Neural cell (in vitro differentiated cells): ENCODE measurements around the gene SERGEF. TPM values are rescaled to one million over a fixed set of nuclear protein-coding genes. Genes with fewer than 3 reads are reported as not detected.

Experiments used
- H2AFZ ChIP-seq: fragments of 200-600, 300-800 bp; sonication (generic), shearing (Covaris generic); 2 replicates; pipeline ENCODE4 v1.6.0; 2014; ENCODE audit warnings: low read depth, mild to moderate bottlenecking, antibody characterized with exemption, low read length, moderate library complexity
- H3F3A ChIP-seq: fragments of 200-600 bp; shearing (Covaris generic); 2 replicates; pipeline ENCODE4 v1.6.1; 2016; ENCODE audit warnings: mild to moderate bottlenecking, moderate library complexity, mixed read lengths, antibody characterized with exemption, low read length; ENCODE audit not compliant: insufficient read depth, poor library complexity, severe bottlenecking
- H3K27ac ChIP-seq: fragments of 200-600, 300-800 bp; sonication (generic), shearing (Covaris generic); 2 replicates; pipeline ENCODE4 v1.5.1; 2014; ENCODE audit warnings: mild to moderate bottlenecking, low read length, moderate library complexity
- H3K27me3 ChIP-seq: fragments of 300-800, 200-600 bp; sonication (generic), shearing (Covaris generic); 2 replicates; pipeline ENCODE4 v1.6.0; 2014; ENCODE audit warnings: mild to moderate bottlenecking, low read depth, low read length, moderate library complexity; ENCODE audit not compliant: insufficient read depth
- H3K36me3 ChIP-seq: fragments of 300-800, 200-600 bp; sonication (generic), shearing (Covaris generic); 2 replicates; pipeline ENCODE4 v1.5.1; 2014; ENCODE audit warnings: mild to moderate bottlenecking, antibody characterized with exemption, low read length, moderate library complexity; ENCODE audit not compliant: insufficient read depth
- H3K4me2 ChIP-seq: fragments of 300-800, 200-600 bp; sonication (generic), shearing (Covaris generic); 2 replicates; pipeline ENCODE4 v1.6.0; 2014; ENCODE audit warnings: mild to moderate bottlenecking, low read length
- H3K4me3 ChIP-seq: fragments of 300-800, 200-600 bp; sonication (generic), shearing (Covaris generic); 2 replicates; pipeline ENCODE4 v1.5.1; 2014; ENCODE audit warnings: mild to moderate bottlenecking, low read length, moderate library complexity
- H3K79me2 ChIP-seq: fragments of 200-600 bp; shearing (Covaris generic); replicated peaks from 2 replicates; pipeline ENCODE4 v1.6.0; 2014; ENCODE audit warnings: mild to moderate bottlenecking, low read length, moderate library complexity; ENCODE audit not compliant: insufficient read depth
- H3K9ac ChIP-seq: fragments of 300-800, 200-600 bp; sonication (generic), shearing (Covaris generic); 2 replicates; pipeline ENCODE4 v1.6.1; 2016; ENCODE audit warnings: mild to moderate bottlenecking, low read length, mixed read lengths
- H3K9me2 ChIP-seq: fragments of 200-600 bp; shearing (Covaris generic); 2 replicates; pipeline ENCODE4 v1.6.1; 2016; ENCODE audit warnings: mild to moderate bottlenecking, low read length, mixed read lengths; ENCODE audit not compliant: insufficient read depth
- H3K9me3 ChIP-seq: fragments of 200-600, 300-800 bp; sonication (generic), shearing (Covaris generic); 2 replicates; pipeline ENCODE4 v1.6.1; 2016; ENCODE audit warnings: mild to moderate bottlenecking, mixed run types, low read length, moderate library complexity, mixed read lengths
- H4K20me1 ChIP-seq: fragments of 200-600 bp; shearing (Covaris generic); 2 replicates; pipeline ENCODE4 v1.6.1; 2016; ENCODE audit warnings: mild to moderate bottlenecking, mixed run types; ENCODE audit not compliant: insufficient read depth
- CTCF ChIP-seq: fragments of 450-650 bp; IDR thresholded peaks from 2 replicates; pipeline ENCODE4 v1.5.1; 2014; ENCODE audit warnings: antibody characterized with exemption, mild to moderate bottlenecking, moderate library complexity; ENCODE audit not compliant: poor library complexity, severe bottlenecking
- EP300 ChIP-seq: fragments of 450-650 bp; conservative IDR thresholded peaks from 2 replicates; pipeline ENCODE4 v1.6.1; 2014; ENCODE audit warnings: antibody characterized with exemption, mild to moderate bottlenecking, moderate library complexity; ENCODE audit not compliant: poor library complexity, severe bottlenecking
- EZH2 ChIP-seq: fragments of 200-600, 300-800 bp; shearing (Covaris generic), sonication (generic); IDR thresholded peaks from 2 replicates; pipeline ENCODE4 v1.6.1; 2014; ENCODE audit warnings: antibody characterized with exemption, low read length, borderline replicate concordance, mild to moderate bottlenecking; ENCODE audit not compliant: insufficient read depth, poor library complexity, severe bottlenecking
- MXI1 ChIP-seq: fragments of 450-650 bp; conservative IDR thresholded peaks from 2 replicates; pipeline ENCODE4 v1.6.1; 2014; ENCODE audit warnings: antibody characterized with exemption, mild to moderate bottlenecking; ENCODE audit not compliant: poor library complexity, severe bottlenecking
- POLR2AphosphoS5 ChIP-seq: IDR thresholded peaks from 2 replicates; pipeline ENCODE4 v1.6.1; 2012
- RAD21 ChIP-seq: fragments of 450-650 bp; conservative IDR thresholded peaks from 2 replicates; pipeline ENCODE4 v1.6.1; 2014; ENCODE audit warnings: antibody characterized with exemption, mild to moderate bottlenecking, moderate library complexity
- REST ChIP-seq: IDR thresholded peaks from 2 replicates; pipeline ENCODE4 v1.6.1; 2012; ENCODE audit warnings: borderline replicate concordance
- SMC3 ChIP-seq: fragments of 450-650 bp; conservative IDR thresholded peaks from 2 replicates; pipeline ENCODE4 v1.6.1; 2014; ENCODE audit warnings: antibody characterized with exemption, mild to moderate bottlenecking, moderate library complexity; ENCODE audit not compliant: poor library complexity
- TAF1 ChIP-seq: IDR thresholded peaks from 2 replicates; pipeline ENCODE4 v1.6.1; 2012; ENCODE audit warnings: low read depth
- polyA plus RNA-seq: library from polyadenylated mRNA; depleted of rRNA; stranded (reverse); fragments of >200 nt; gene quantifications from 2 replicates; pipeline ENCODE4 v1.2.3, GENCODE V29; 2014

The SERGEF gene
- polyA plus RNA-seq, 1 donor from 2014 or later: 49.6 TPM

- Histone ChIP-seq H3F3A (no peaks in the 10 kb centered on the region), H3K4me2 (no peak overlapping the region), H3K36me3 (no peaks in the 10 kb centered on the region), H3K27ac (no peak overlapping the region), H3K9ac (no peak overlapping the region), H3K9me2 (no peaks in the 10 kb centered on the region), H2AFZ (no peak overlapping the region), H4K20me1 (no peaks in the 10 kb centered on the region), H3K9me3 (no peaks in the 10 kb centered on the region), H3K27me3 (no peaks in the 10 kb centered on the region), H3K79me2 (no peaks in the 10 kb centered on the region), H3K4me3 (no peak overlapping the region)
- no peak for TF ChIP-seq REST
- no peak for TF ChIP-seq EZH2
- no peak for TF ChIP-seq EP300
- TF ChIP-seq TAF1: no peak
- TF ChIP-seq RAD21: peak; percentile 57
- peak; percentile 55 for TF ChIP-seq CTCF
- TF ChIP-seq MXI1: no peak
- peak; percentile 60 for TF ChIP-seq SMC3
Measured at GRCh38 chr11:17906436-17906835, 106.4 kb downstream of the SERGEF start.

GRCh38 chr11:17905477-17905876 lies 107.4 kb downstream of the SERGEF start:
- Histone ChIP-seq H3K9ac (no peak overlapping the region), H3F3A (no peaks in the 10 kb centered on the region), H3K79me2 (no peaks in the 10 kb centered on the region), H3K27me3 (no peaks in the 10 kb centered on the region), H3K9me2 (no peaks in the 10 kb centered on the region), H3K27ac (no peak overlapping the region), H3K36me3 (no peaks in the 10 kb centered on the region), H3K4me2 (no peak overlapping the region), H4K20me1 (no peaks in the 10 kb centered on the region), H2AFZ (no peak overlapping the region), H3K4me3 (no peak overlapping the region), H3K9me3 (no peaks in the 10 kb centered on the region)
- TF ChIP-seq TAF1 (no peak), SMC3 (no peak), REST (no peak), EZH2 (no peak), MXI1 (no peak), CTCF (no peak), POLR2AphosphoS5 (no peak), EP300 (no peak), RAD21 (no peak)
